ENCODE measurements around the gene CA10. TPM values are rescaled to one million over a fixed set of nuclear protein-coding genes. Genes with fewer than 3 reads are reported as not detected.

Gene CA10
- total and polyA plus RNA-seq, 2 experiments from 2014 or later, result 0.92 to 1.5 TPM

DNA sequence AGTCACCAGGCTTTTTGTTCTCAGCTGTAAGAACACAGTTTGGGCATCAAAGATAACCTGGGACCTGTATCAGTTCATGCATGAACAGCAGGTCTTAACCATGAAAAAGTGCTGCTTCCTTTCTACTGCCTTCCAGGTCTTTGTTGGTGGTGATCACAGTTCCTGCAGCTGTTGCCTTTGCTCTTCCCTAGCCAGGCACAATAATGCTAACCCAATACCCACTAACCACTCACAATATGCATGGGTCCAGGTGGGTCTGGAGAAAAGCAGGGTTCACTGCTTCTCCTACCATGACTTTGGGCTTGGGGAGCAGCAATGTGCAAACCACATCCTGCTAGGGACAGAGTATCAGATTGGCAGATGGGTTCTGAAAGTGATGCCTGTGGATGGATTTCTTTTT lies 501.3 kb downstream of the CA10 start:
- peaks cover 3% of the 10 kb centered on the region for H3K4me1 Mint-ChIP-seq
- no peak overlapping the region for H2AFZ ChIP-seq
- H4K20me1 ChIP-seq (replicated peaks; ENCODE audit: insufficient read depth), result no peaks in the 10 kb centered on the region
- H3K4me3 Mint-ChIP-seq, result no peak overlapping the region
- H3K79me2 ChIP-seq (replicated peaks; ENCODE audit: insufficient read depth), result no peaks in the 10 kb centered on the region
- no peaks in the 10 kb centered on the region for H3K36me3 ChIP-seq (ENCODE audit: insufficient read depth)
- H3K4me1 ChIP-seq (ENCODE audit: insufficient read depth), result no peaks in the 10 kb centered on the region
- peaks cover 3% of the 10 kb centered on the region; the same call in 1 of the 2 replicates for H3K9me2 ChIP-seq (ENCODE audit: insufficient read depth)
- ATAC-seq (no peak), DNase-seq (ENCODE audit: low spot score) (no peak)
- no peak overlapping the region for H3K27ac ChIP-seq (ENCODE audit: low read depth)
- H3K36me3 Mint-ChIP-seq (ENCODE audit: low read depth), result no peaks in the 10 kb centered on the region
- no peaks in the 10 kb centered on the region for H3F3A ChIP-seq (replicated peaks; ENCODE audit: low read depth)
- no peak overlapping the region for H3K4me2 ChIP-seq
- no peaks in the 10 kb centered on the region for H3K9me3 Mint-ChIP-seq
- no peak for TF ChIP-seq NANOG (IDR thresholded peaks at IDR 0.05; ENCODE audit: borderline replicate concordance)
- TF ChIP-seq EZH2 (IDR thresholded peaks at IDR 0.05; ENCODE audit: low read depth, unreplicated experiment), result no peak
- TF ChIP-seq, protein P1, sequence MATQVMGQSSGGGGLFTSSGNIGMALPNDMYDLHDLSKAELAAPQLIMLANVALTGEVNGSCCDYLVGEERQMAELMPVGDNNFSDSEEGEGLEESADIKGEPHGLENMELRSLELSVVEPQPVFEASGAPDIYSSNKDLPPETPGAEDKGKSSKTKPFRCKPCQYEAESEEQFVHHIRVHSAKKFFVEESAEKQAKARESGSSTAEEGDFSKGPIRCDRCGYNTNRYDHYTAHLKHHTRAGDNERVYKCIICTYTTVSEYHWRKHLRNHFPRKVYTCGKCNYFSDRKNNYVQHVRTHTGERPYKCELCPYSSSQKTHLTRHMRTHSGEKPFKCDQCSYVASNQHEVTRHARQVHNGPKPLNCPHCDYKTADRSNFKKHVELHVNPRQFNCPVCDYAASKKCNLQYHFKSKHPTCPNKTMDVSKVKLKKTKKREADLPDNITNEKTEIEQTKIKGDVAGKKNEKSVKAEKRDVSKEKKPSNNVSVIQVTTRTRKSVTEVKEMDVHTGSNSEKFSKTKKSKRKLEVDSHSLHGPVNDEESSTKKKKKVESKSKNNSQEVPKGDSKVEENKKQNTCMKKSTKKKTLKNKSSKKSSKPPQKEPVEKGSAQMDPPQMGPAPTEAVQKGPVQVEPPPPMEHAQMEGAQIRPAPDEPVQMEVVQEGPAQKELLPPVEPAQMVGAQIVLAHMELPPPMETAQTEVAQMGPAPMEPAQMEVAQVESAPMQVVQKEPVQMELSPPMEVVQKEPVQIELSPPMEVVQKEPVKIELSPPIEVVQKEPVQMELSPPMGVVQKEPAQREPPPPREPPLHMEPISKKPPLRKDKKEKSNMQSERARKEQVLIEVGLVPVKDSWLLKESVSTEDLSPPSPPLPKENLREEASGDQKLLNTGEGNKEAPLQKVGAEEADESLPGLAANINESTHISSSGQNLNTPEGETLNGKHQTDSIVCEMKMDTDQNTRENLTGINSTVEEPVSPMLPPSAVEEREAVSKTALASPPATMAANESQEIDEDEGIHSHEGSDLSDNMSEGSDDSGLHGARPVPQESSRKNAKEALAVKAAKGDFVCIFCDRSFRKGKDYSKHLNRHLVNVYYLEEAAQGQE (IDR thresholded peaks at IDR 0.05; ENCODE audit: unreplicated experiment), result no peak
- no peak for TF ChIP-seq JUNB (IDR thresholded peaks at IDR 0.05; ENCODE audit: unreplicated experiment)
- TF ChIP-seq CREB1 (CRISPR knock-in tag; IDR thresholded peaks at IDR 0.05; ENCODE audit: low read depth), result no peak
- no peak for TF ChIP-seq ZNF331 (CRISPR knock-in tag; IDR thresholded peaks at IDR 0.05; ENCODE audit: low read depth)
- TF ChIP-seq, protein P2, sequence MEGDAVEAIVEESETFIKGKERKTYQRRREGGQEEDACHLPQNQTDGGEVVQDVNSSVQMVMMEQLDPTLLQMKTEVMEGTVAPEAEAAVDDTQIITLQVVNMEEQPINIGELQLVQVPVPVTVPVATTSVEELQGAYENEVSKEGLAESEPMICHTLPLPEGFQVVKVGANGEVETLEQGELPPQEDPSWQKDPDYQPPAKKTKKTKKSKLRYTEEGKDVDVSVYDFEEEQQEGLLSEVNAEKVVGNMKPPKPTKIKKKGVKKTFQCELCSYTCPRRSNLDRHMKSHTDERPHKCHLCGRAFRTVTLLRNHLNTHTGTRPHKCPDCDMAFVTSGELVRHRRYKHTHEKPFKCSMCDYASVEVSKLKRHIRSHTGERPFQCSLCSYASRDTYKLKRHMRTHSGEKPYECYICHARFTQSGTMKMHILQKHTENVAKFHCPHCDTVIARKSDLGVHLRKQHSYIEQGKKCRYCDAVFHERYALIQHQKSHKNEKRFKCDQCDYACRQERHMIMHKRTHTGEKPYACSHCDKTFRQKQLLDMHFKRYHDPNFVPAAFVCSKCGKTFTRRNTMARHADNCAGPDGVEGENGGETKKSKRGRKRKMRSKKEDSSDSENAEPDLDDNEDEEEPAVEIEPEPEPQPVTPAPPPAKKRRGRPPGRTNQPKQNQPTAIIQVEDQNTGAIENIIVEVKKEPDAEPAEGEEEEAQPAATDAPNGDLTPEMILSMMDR (conservative IDR thresholded peaks at IDR 0.05; ENCODE audit: low read depth in 2 of 2), result no peak
- TF ChIP-seq STAT1 (IDR thresholded peaks at IDR 0.05; ENCODE audit: unreplicated experiment), result no peak
- TF ChIP-seq ETS1 (IDR thresholded peaks at IDR 0.05), result no peak
- TF ChIP-seq, protein P3, sequence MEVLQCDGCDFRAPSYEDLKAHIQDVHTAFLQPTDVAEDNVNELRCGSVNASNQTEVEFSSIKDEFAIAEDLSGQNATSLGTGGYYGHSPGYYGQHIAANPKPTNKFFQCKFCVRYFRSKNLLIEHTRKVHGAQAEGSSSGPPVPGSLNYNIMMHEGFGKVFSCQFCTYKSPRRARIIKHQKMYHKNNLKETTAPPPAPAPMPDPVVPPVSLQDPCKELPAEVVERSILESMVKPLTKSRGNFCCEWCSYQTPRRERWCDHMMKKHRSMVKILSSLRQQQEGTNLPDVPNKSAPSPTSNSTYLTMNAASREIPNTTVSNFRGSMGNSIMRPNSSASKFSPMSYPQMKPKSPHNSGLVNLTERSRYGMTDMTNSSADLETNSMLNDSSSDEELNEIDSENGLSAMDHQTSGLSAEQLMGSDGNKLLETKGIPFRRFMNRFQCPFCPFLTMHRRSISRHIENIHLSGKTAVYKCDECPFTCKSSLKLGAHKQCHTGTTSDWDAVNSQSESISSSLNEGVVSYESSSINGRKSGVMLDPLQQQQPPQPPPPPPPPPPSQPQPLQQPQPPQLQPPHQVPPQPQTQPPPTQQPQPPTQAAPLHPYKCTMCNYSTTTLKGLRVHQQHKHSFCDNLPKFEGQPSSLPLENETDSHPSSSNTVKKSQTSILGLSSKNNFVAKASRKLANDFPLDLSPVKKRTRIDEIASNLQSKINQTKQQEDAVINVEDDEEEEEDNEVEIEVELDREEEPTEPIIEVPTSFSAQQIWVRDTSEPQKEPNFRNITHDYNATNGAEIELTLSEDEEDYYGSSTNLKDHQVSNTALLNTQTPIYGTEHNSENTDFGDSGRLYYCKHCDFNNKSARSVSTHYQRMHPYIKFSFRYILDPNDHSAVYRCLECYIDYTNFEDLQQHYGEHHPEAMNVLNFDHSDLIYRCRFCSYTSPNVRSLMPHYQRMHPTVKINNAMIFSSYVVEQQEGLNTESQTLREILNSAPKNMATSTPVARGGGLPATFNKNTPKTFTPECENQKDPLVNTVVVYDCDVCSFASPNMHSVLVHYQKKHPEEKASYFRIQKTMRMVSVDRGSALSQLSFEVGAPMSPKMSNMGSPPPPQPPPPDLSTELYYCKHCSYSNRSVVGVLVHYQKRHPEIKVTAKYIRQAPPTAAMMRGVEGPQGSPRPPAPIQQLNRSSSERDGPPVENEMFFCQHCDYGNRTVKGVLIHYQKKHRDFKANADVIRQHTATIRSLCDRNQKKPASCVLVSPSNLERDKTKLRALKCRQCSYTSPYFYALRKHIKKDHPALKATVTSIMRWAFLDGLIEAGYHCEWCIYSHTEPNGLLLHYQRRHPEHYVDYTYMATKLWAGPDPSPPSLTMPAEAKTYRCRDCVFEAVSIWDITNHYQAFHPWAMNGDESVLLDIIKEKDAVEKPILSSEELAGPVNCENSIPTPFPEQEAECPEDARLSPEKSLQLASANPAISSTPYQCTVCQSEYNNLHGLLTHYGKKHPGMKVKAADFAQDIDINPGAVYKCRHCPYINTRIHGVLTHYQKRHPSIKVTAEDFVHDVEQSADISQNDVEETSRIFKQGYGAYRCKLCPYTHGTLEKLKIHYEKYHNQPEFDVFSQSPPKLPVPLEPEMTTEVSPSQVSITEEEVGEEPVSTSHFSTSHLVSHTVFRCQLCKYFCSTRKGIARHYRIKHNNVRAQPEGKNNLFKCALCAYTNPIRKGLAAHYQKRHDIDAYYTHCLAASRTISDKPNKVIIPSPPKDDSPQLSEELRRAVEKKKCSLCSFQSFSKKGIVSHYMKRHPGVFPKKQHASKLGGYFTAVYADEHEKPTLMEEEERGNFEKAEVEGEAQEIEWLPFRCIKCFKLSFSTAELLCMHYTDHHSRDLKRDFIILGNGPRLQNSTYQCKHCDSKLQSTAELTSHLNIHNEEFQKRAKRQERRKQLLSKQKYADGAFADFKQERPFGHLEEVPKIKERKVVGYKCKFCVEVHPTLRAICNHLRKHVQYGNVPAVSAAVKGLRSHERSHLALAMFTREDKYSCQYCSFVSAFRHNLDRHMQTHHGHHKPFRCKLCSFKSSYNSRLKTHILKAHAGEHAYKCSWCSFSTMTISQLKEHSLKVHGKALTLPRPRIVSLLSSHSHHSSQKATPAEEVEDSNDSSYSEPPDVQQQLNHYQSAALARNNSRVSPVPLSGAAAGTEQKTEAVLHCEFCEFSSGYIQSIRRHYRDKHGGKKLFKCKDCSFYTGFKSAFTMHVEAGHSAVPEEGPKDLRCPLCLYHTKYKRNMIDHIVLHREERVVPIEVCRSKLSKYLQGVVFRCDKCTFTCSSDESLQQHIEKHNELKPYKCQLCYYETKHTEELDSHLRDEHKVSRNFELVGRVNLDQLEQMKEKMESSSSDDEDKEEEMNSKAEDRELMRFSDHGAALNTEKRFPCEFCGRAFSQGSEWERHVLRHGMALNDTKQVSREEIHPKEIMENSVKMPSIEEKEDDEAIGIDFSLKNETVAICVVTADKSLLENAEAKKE (CRISPR knock-in tag; IDR thresholded peaks at IDR 0.05), result no peak
- TF ChIP-seq EZH2phosphoT487 (IDR thresholded peaks at IDR 0.05; ENCODE audit: unreplicated experiment), result no peak
- TF ChIP-seq POLR2AphosphoS5 (IDR thresholded peaks at IDR 0.05; ENCODE audit: low read depth), result no peak
- no peak for TF ChIP-seq ZNF114 (CRISPR knock-in tag; IDR thresholded peaks at IDR 0.05)
- H3K27me3 Mint-ChIP-seq (ENCODE audit: insufficient read depth, low read depth, poor library complexity), result no peaks in the 10 kb centered on the region
- H3K27me3 ChIP-seq (ENCODE audit: insufficient read depth), result no peaks in the 10 kb centered on the region
- no peak overlapping the region for H3K27ac Mint-ChIP-seq
- H3K4me3 ChIP-seq, result no peak overlapping the region

All from GM23338 (cell line).